IMR-90 (cell line): ENCODE measurements around the gene FSD1L. TPM values are rescaled to one million over a fixed set of nuclear protein-coding genes. Genes with fewer than 3 reads are reported as not detected.

Experiments
- ATAC-seq: fragments of 200-7000 bp; cut with Tn5 transposase; 2 replicates; pipeline ENCODE4 v1.9.1; 2020; ENCODE audit warnings: low read depth, mild to moderate bottlenecking, moderate library complexity
- BruUV-seq: library from RNA; stranded (reverse); fragments of 400-500 nt; replicated peaks from 2 replicates; lab custom pipeline; 2021; lab: Mats Ljungman, UMichigan
- CTCF ChIA-PET: fragments of 300-600 bp; formaldehyde crosslinking; extraction: SDS; loops from one replicate; lab custom pipeline; 2021; ENCODE audit warnings: antibody characterized with exemption; lab: Yijun Ruan, JAX
- POLR2A ChIA-PET: fragments of 300-600 bp; sonication (Branson Sonifier 250); formaldehyde crosslinking; loops from one replicate; lab custom pipeline; 2022; ENCODE audit warnings: antibody characterized with exemption; ENCODE audit not compliant: unreplicated experiment; lab: Charles Lee
- DNase-seq: peaks from one replicate; pipeline ENCODE4 v3.0.0; 2013
- H2AFZ ChIP-seq: replicated peaks from 2 replicates; pipeline ENCODE3; 2013; ENCODE audit warnings: low read length, mild to moderate bottlenecking; ENCODE audit not compliant: poor library complexity
- H2AK5ac ChIP-seq: 2 replicates; pipeline ENCODE4 v1.6.1; 2013; ENCODE audit warnings: low read depth, low read length, inconsistent platforms
- H2AK9ac ChIP-seq: replicated peaks from 2 replicates; pipeline ENCODE3; 2013; ENCODE audit warnings: mild to moderate bottlenecking, low read depth, low read length, moderate library complexity; ENCODE audit not compliant: poor library complexity
- H2BK120ac ChIP-seq: 2 replicates; pipeline ENCODE4 v1.6.1; 2013; ENCODE audit warnings: low read depth, low read length, inconsistent platforms
- H2BK15ac ChIP-seq: 3 replicates; pipeline ENCODE4 v1.6.1; 2013; ENCODE audit warnings: low read depth, low read length, inconsistent platforms
- H2BK20ac ChIP-seq: 2 replicates; pipeline ENCODE4 v1.6.1; 2013; ENCODE audit warnings: low read depth, mild to moderate bottlenecking, inconsistent platforms, low read length, moderate library complexity
- H2BK5ac ChIP-seq: 2 replicates; pipeline ENCODE4 v1.6.1; 2013; ENCODE audit warnings: mild to moderate bottlenecking, low read depth, low read length, inconsistent platforms; ENCODE audit not compliant: poor library complexity, severe bottlenecking
- H3K14ac ChIP-seq: replicated peaks from 2 replicates; pipeline ENCODE4 v1.6.1; 2013; ENCODE audit warnings: low read depth, low read length, inconsistent platforms
- H3K18ac ChIP-seq: 2 replicates; pipeline ENCODE4 v1.6.1; 2013; ENCODE audit warnings: low read depth, low read length, control low read depth
- H3K23ac ChIP-seq: 2 replicates; pipeline ENCODE4 v1.6.1; 2013; ENCODE audit warnings: low read depth, low read length, inconsistent platforms
- H3K27ac ChIP-seq: 2 replicates; pipeline ENCODE4 v1.5.1; 2013; ENCODE audit warnings: mild to moderate bottlenecking, control low read depth, low read length; ENCODE audit not compliant: insufficient read depth
- H3K27me3 ChIP-seq: 2 replicates; pipeline ENCODE4 v1.6.1; 2013; ENCODE audit warnings: low read length; ENCODE audit not compliant: control insufficient read depth, insufficient read depth
- H3K36me3 ChIP-seq: 2 replicates; pipeline ENCODE4 v1.6.1; 2013; ENCODE audit warnings: low read length, mixed read lengths; ENCODE audit not compliant: control insufficient read depth, insufficient read depth
- H3K4ac ChIP-seq: 2 replicates; pipeline ENCODE4 v1.6.1; 2013; ENCODE audit warnings: low read depth, low read length, inconsistent platforms
- H3K4me1 ChIP-seq: 2 replicates; pipeline ENCODE4 v1.6.1; 2013; ENCODE audit warnings: low read length, mixed read lengths; ENCODE audit not compliant: control insufficient read depth, insufficient read depth
- H3K4me2 ChIP-seq: 2 replicates; pipeline ENCODE4 v1.6.1; 2013; ENCODE audit warnings: low read depth, mild to moderate bottlenecking, control low read depth, low read length, moderate library complexity
- H3K4me3 ChIP-seq: 2 replicates; pipeline ENCODE4 v1.5.1; 2013; ENCODE audit warnings: low read depth, mild to moderate bottlenecking, control low read depth, low read length, moderate library complexity; ENCODE audit not compliant: insufficient read depth
- H3K56ac ChIP-seq: 2 replicates; pipeline ENCODE4 v1.6.1; 2013; ENCODE audit warnings: low read length, inconsistent platforms; ENCODE audit not compliant: insufficient read depth; ENCODE audit errors: extremely low read depth
- H3K79me1 ChIP-seq, 2 experiments: 2 replicates each; pipeline ENCODE4 v1.6.1; 2013; ENCODE audit warnings: low read length in 2 of 2, inconsistent platforms in 1 of 2, low read depth in 1 of 2
- H3K9ac ChIP-seq: 2 replicates; pipeline ENCODE4 v1.6.1; 2013; ENCODE audit warnings: low read depth, low read length, control low read depth
- H3K9me1 ChIP-seq: 2 replicates; pipeline ENCODE4 v1.6.1; 2013; ENCODE audit warnings: low read length, inconsistent platforms; ENCODE audit not compliant: insufficient read depth
- H3K9me3 ChIP-seq: 2 replicates; pipeline ENCODE4 v1.6.1; 2013; ENCODE audit warnings: low read length; ENCODE audit not compliant: control insufficient read depth, insufficient read depth
- H4K20me1 ChIP-seq: 2 replicates; pipeline ENCODE4 v1.6.1; 2013; ENCODE audit warnings: low read length, inconsistent platforms; ENCODE audit not compliant: insufficient read depth
- H4K5ac ChIP-seq: 2 replicates; pipeline ENCODE4 v1.6.1; 2013; ENCODE audit warnings: mild to moderate bottlenecking, low read depth, low read length, control low read depth
- H4K8ac ChIP-seq, 2 experiments: 2 replicates each; pipeline ENCODE4 v1.6.1; 2013; ENCODE audit warnings: low read depth in 2 of 2, low read length in 2 of 2, control low read depth in 1 of 2, inconsistent platforms in 1 of 2
- H4K91ac ChIP-seq: 2 replicates; pipeline ENCODE4 v1.6.1; 2013; ENCODE audit warnings: low read depth, low read length, inconsistent platforms; ENCODE audit not compliant: insufficient read depth
- BHLHE40 ChIP-seq: fragments of 150-350 bp; IDR thresholded peaks from 2 replicates; pipeline ENCODE4 v1.6.1; 2016; ENCODE audit warnings: mild to moderate bottlenecking, low read depth, low read length
- CEBPB ChIP-seq: IDR thresholded peaks from 2 replicates; pipeline ENCODE4 v1.6.1; 2012; ENCODE audit warnings: low read depth, low read length, improper control_type of control experiment
- CHD1 ChIP-seq: IDR thresholded peaks from 2 replicates; pipeline ENCODE4 v1.6.1; 2012; ENCODE audit warnings: low read depth, low read length, improper control_type of control experiment
- CTCF ChIP-seq: conservative IDR thresholded peaks from 2 replicates; pipeline ENCODE4 v1.5.1; 2012; ENCODE audit warnings: mild to moderate bottlenecking, low read depth, low read length, improper control_type of control experiment
- ELK1 ChIP-seq: fragments of 150-350 bp; IDR thresholded peaks from 2 replicates; pipeline ENCODE4 v1.6.1; 2016; ENCODE audit warnings: low read depth, mild to moderate bottlenecking, low read length, moderate library complexity, borderline replicate concordance
- FOS ChIP-seq: fragments of 150-350 bp; IDR thresholded peaks from 2 replicates; pipeline ENCODE4 v1.6.1; 2016; ENCODE audit warnings: low read depth, low read length
- MAFK ChIP-seq: IDR thresholded peaks from 2 replicates; pipeline ENCODE4 v1.6.1; 2012; ENCODE audit warnings: low read depth, low read length, improper control_type of control experiment
- POLR2A ChIP-seq: IDR thresholded peaks from 2 replicates; pipeline ENCODE4 v1.6.1; 2012; ENCODE audit warnings: mild to moderate bottlenecking, low read depth, low read length
- RAD21 ChIP-seq: IDR thresholded peaks from 2 replicates; pipeline ENCODE4 v1.6.1; 2012; ENCODE audit warnings: low read length, improper control_type of control experiment
- RFX5 ChIP-seq: IDR thresholded peaks from 2 replicates; pipeline ENCODE4 v1.8.0; 2012; ENCODE audit warnings: low read depth, mild to moderate bottlenecking, low read length, moderate library complexity
- SMC3 ChIP-seq: fragments of 150-350 bp; IDR thresholded peaks from 2 replicates; pipeline ENCODE4 v1.6.1; 2016; ENCODE audit warnings: low read depth, mild to moderate bottlenecking, antibody characterized with exemption, low read length, moderate library complexity
- dilution Hi-C: fragments of 300-500 bp; cut with HindIII; formaldehyde crosslinking; loops from one replicate; pipeline ENCODE4 v1.14.3; 2018; ENCODE audit warnings: low sequenced_read_pairs; ENCODE audit not compliant: unreplicated experiment
- in situ Hi-C: fragments of 300-500 bp; cut with MboI; formaldehyde crosslinking; loops from 3 replicates; pipeline ENCODE4 v1.14.3; 2019; ENCODE audit warnings: low sequenced_read_pairs, inconsistent platforms, mixed read lengths
- intact Hi-C: fragments of 100-400 bp; cut with micrococcal nuclease; formaldehyde crosslinking; loops from 2 replicates; pipeline ENCODE4 v1.10.0; 2022
- polyA plus RNA-seq, 3 experiments: library from polyadenylated mRNA; depleted of rRNA; stranded (reverse); fragments of >200 nt; gene quantifications; 2 replicates each; pipeline ENCODE4 v1.2.3, GENCODE V29; 2012; ENCODE audit warnings: low replicate concordance in 1 of 3
- total RNA-seq: library from RNA; depleted of rRNA; stranded (reverse); fragments of >200 nt; gene quantifications from 2 replicates; pipeline ENCODE4 v1.2.3, GENCODE V29; 2012
- TF ChIP-seq, protein P1 (sequence below): fragments of 150-350 bp; IDR thresholded peaks from 2 replicates; pipeline ENCODE4 v1.6.1; 2017; ENCODE audit warnings: mild to moderate bottlenecking, antibody characterized with exemption, low read length, low read depth

Gene FSD1L
- total and polyA plus RNA-seq, 2 of the 4 experiments (the other 2 are of a cell fraction): 1.4 to 2.9 TPM

DNA sequence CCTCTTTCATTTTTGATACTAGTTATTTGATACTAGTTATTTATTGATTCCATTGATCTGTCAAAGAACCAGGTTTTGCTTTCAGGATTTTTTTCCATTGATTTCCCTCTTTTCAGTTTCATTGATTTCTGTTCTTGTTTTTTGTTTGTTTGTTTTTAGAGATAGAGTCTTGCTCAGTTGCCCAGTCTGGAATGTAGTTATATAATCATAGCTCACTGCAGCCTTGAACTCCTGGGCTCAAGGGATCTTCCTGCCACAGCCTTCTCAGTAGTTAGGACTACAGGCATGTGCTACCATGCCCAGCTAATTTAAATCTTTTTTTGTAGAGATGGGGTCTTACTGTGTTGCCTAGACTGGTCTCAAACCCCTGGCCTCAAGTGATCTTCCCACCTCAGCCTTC, 49.9 kb downstream of the FSD1L start:
- in situ Hi-C loops: loop anchor here (25.0 kb wide), 1 partner anchor 110 kb away; no protein-coding TSS in a partner anchor
- TF ChIP-seq ELK1 (no peak), CHD1 (no peak), CTCF (no peak), SMC3 (no peak), POLR2A (no peak), RAD21 (no peak), FOS (no peak), BHLHE40 (no peak), CEBPB (no peak), RFX5 (no peak), MAFK (no peak)
- TF ChIP-seq, protein P1, sequence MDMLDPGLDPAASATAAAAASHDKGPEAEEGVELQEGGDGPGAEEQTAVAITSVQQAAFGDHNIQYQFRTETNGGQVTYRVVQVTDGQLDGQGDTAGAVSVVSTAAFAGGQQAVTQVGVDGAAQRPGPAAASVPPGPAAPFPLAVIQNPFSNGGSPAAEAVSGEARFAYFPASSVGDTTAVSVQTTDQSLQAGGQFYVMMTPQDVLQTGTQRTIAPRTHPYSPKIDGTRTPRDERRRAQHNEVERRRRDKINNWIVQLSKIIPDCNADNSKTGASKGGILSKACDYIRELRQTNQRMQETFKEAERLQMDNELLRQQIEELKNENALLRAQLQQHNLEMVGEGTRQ: no peak
- Histone ChIP-seq H3K4me2 (no peak overlapping the region), H3K56ac (no peak overlapping the region), H3K18ac (no peak overlapping the region), H2BK15ac (no peak overlapping the region), H2BK5ac (no peak overlapping the region), H2AK9ac (no peak overlapping the region), H3K4me1 (no peaks in the 10 kb centered on the region; the same call in 1 of the 2 replicates), H2BK120ac (no peak overlapping the region), H4K20me1 (peaks cover 2% of the 10 kb centered on the region; the same call in 1 of the 2 replicates), H3K4ac (no peak overlapping the region), H4K91ac (no peak overlapping the region), H2AK5ac (no peak overlapping the region), H3K14ac (no peak overlapping the region), H3K9me1 (no peaks in the 10 kb centered on the region), H3K9me3 (no peaks in the 10 kb centered on the region), H3K27me3 (no peaks in the 10 kb centered on the region), H3K9ac (no peak overlapping the region), H3K79me1 (peaks cover 5 to 10% of the 10 kb centered on the region in 2 experiments; a peak in 2 of 4 replicates), H4K8ac (no peak overlapping the region), H3K27ac (no peak overlapping the region), H3K36me3 (no peaks in the 10 kb centered on the region), H3K23ac (no peak overlapping the region), H2AFZ (no peak overlapping the region), H3K4me3 (no peak overlapping the region), H4K5ac (no peak overlapping the region), H2BK20ac (no peak overlapping the region)
- no peak for ATAC-seq
- dilution Hi-C loops: no loop called here
- POLR2A ChIA-PET: no interaction called here
- intact Hi-C loops: no loop called here
- no TSS peak for BruUV-seq
- CTCF ChIA-PET: no interaction called here
- DNase-seq: no peak
